WTC11 (cell line): ENCODE data around the gene KLK1.

Experiments
- ARID4B ChIP-seq: sonication (generic); formaldehyde crosslinking; IDR thresholded peaks from 2 replicates; pipeline ENCODE4 v1.8.0; 2023; ENCODE audit warnings: missing genetic modification reagents, mild to moderate bottlenecking, borderline replicate concordance
- CBFB ChIP-seq: sonication (generic); formaldehyde crosslinking; IDR thresholded peaks from 2 replicates; pipeline ENCODE4 v1.8.1; 2022; ENCODE audit warnings: mild to moderate bottlenecking, low read depth, missing genetic modification reagents
- E2F1 ChIP-seq: sonication (generic); formaldehyde crosslinking; IDR thresholded peaks from 2 replicates; pipeline ENCODE4 v1.8.0; 2022; ENCODE audit warnings: mild to moderate bottlenecking, missing genetic modification reagents
- ESRRA ChIP-seq: sonication (generic); formaldehyde crosslinking; IDR thresholded peaks from 2 replicates; pipeline ENCODE4 v1.8.1; 2022; ENCODE audit warnings: mild to moderate bottlenecking, missing genetic modification reagents, borderline replicate concordance
- FOXJ3 ChIP-seq: sonication (generic); formaldehyde crosslinking; IDR thresholded peaks from 2 replicates; pipeline ENCODE4 v1.9.0; 2021; ENCODE audit warnings: missing genetic modification reagents, mild to moderate bottlenecking, borderline replicate concordance
- NR2C2 ChIP-seq: sonication (generic); formaldehyde crosslinking; IDR thresholded peaks from 2 replicates; pipeline ENCODE4 v1.8.0; 2022; ENCODE audit warnings: mild to moderate bottlenecking, missing genetic modification reagents
- PRDM15 ChIP-seq: sonication (generic); formaldehyde crosslinking; IDR thresholded peaks from 2 replicates; pipeline ENCODE4 v1.8.0; 2022; ENCODE audit warnings: missing genetic modification reagents
- SP1 ChIP-seq: sonication (generic); formaldehyde crosslinking; conservative IDR thresholded peaks from 2 replicates; pipeline ENCODE4 v1.8.1; 2022; ENCODE audit warnings: missing genetic modification reagents
- USF1 ChIP-seq: sonication (generic); formaldehyde crosslinking; IDR thresholded peaks from 2 replicates; pipeline ENCODE4 v1.8.0; 2022; ENCODE audit warnings: mild to moderate bottlenecking, missing genetic modification reagents
- ZBTB43 ChIP-seq: sonication (generic); formaldehyde crosslinking; IDR thresholded peaks from 2 replicates; pipeline ENCODE4 v1.8.1; 2023; ENCODE audit warnings: mild to moderate bottlenecking, missing genetic modification reagents
- ZNF232 ChIP-seq: sonication (generic); formaldehyde crosslinking; IDR thresholded peaks from 2 replicates; pipeline ENCODE4 v1.8.0; 2022; ENCODE audit warnings: mild to moderate bottlenecking, missing genetic modification reagents
- TF ChIP-seq, protein P1 (sequence below): fragments of 200-600 bp; IDR thresholded peaks from 2 replicates; pipeline ENCODE4 v1.8.0; 2022; ENCODE audit warnings: antibody characterized with exemption
- TF ChIP-seq, protein P2 (sequence below): sonication (generic); formaldehyde crosslinking; IDR thresholded peaks from 2 replicates; pipeline ENCODE4 v1.8.1; 2023; ENCODE audit warnings: mild to moderate bottlenecking, missing genetic modification reagents, moderate library complexity
- TF ChIP-seq, protein P3 (sequence below): sonication (generic); formaldehyde crosslinking; IDR thresholded peaks from 2 replicates; pipeline ENCODE4 v1.8.0; 2022; ENCODE audit warnings: mild to moderate bottlenecking, missing genetic modification reagents

- TF ChIP-seq, protein P1, sequence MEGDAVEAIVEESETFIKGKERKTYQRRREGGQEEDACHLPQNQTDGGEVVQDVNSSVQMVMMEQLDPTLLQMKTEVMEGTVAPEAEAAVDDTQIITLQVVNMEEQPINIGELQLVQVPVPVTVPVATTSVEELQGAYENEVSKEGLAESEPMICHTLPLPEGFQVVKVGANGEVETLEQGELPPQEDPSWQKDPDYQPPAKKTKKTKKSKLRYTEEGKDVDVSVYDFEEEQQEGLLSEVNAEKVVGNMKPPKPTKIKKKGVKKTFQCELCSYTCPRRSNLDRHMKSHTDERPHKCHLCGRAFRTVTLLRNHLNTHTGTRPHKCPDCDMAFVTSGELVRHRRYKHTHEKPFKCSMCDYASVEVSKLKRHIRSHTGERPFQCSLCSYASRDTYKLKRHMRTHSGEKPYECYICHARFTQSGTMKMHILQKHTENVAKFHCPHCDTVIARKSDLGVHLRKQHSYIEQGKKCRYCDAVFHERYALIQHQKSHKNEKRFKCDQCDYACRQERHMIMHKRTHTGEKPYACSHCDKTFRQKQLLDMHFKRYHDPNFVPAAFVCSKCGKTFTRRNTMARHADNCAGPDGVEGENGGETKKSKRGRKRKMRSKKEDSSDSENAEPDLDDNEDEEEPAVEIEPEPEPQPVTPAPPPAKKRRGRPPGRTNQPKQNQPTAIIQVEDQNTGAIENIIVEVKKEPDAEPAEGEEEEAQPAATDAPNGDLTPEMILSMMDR, result no peak
- TF ChIP-seq PRDM15 (no peak), ZNF232 (no peak), CBFB (no peak), ZBTB43 (CRISPR knock-in tag) (no peak), FOXJ3 (CRISPR knock-in tag) (no peak), ARID4B (CRISPR knock-in tag) (no peak), NR2C2 (no peak), USF1 (CRISPR knock-in tag) (no peak), SP1 (no peak), ESRRA (CRISPR knock-in tag) (no peak), E2F1 (CRISPR knock-in tag) (no peak)
- TF ChIP-seq, protein P2, sequence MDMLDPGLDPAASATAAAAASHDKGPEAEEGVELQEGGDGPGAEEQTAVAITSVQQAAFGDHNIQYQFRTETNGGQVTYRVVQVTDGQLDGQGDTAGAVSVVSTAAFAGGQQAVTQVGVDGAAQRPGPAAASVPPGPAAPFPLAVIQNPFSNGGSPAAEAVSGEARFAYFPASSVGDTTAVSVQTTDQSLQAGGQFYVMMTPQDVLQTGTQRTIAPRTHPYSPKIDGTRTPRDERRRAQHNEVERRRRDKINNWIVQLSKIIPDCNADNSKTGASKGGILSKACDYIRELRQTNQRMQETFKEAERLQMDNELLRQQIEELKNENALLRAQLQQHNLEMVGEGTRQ (CRISPR knock-in tag), result no peak
- TF ChIP-seq, protein P3, sequence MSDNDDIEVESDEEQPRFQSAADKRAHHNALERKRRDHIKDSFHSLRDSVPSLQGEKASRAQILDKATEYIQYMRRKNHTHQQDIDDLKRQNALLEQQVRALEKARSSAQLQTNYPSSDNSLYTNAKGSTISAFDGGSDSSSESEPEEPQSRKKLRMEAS (CRISPR knock-in tag), result no peak
These were observed 44.6 kb downstream of the KLK1 start for GRCh38 chr19:50778906-50779430.
